GM18508 (cell line): ENCODE measurements around the gene PHC2.

ENCODE experiments used
- ATAC-seq: cut with Tn5 transposase; IDR thresholded peaks from one replicate; pipeline ENCODE4 v1.9.1; 2021; ENCODE audit warnings: moderate number of reproducible peaks; ENCODE audit not compliant: insufficient read depth, unreplicated experiment

Gene PHC2

GRCh38 chr1:33374336-33375105 lies 56.4 kb downstream of the PHC2 start:
- no peak for ATAC-seq

GRCh38 chr1:33373606-33374005 lies 57.3 kb downstream of the PHC2 start:
- ATAC-seq, result no peak

DNA sequence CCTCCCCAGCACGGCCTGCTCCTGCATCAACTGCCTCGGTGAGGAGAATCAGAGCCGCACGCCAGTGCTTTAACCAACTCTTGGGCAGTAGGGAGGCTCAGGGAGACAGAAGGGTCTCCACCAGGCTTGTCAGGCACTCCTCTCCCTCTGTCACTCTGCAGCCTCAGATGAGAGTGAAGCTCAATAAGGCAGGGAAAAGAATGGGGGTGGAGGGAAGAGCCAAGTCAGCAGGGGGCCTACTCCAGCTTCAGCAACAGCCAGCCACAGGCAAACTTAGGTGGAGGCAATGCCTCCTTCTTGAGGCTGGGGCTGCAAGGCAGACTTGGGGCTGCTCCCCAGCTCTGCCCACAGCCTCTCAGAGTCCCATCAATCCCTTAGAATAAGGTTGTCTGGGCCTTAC lies 58.2 kb downstream of the PHC2 start:
- no peak for ATAC-seq

DNA sequence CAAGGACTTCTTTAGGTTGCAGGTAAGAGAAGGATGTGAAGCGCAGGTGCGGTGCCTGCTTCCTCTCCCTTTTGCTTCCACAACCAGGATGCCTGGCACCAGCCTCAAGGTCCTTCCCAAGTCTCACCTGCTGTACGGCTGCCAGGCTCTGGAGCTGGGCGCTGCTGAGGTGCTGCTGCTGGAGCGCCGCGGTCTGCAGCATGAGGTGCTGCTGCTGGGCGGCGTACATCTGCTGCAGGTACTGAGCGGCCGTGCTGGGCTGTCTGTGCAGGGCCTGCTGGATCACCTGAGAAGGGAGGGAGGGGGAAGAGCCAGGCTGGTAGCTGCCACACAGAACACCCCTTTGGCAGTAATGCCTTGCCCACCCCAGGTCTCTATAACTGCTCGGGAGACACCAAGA lies 58.7 kb downstream of the PHC2 start:
- ATAC-seq, result no peak

GRCh38 chr1:33371334-33371733 lies 59.6 kb downstream of the PHC2 start:
- ATAC-seq, result no peak

GRCh38 chr1:33370827-33371226 lies 60.1 kb downstream of the PHC2 start:
- no peak for ATAC-seq

GRCh38 chr1:33370301-33370700 lies 60.6 kb downstream of the PHC2 start:
- ATAC-seq, result no peak

GRCh38 chr1:33369764-33370163 lies 61.1 kb downstream of the PHC2 start:
- ATAC-seq, result no peak

GRCh38 chr1:33369081-33369480 lies 61.8 kb downstream of the PHC2 start:
- ATAC-seq, result no peak

DNA sequence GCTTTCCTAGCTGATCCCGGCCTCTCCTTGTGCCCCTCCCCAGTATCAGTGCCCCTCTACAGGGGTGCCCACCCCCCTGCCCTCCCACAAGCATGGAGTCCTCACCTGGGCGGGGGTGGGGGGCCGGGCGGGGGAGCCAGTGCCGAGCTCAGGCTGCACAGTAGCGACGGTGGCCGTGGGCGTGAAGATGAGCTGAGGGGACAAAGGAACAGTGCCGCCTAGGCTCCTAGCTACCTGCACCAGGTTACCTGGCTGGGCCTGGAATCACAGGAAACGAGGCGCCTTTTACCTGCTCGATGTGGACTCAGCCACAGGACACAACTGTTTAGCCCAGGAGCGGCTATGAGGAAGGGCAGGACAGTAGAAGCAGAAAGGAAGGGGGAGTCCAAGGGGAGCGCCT lies 62.5 kb downstream of the PHC2 start:
- no peak for ATAC-seq

- ATAC-seq, result no peak
Measured at GRCh38 chr1:33367485-33368405, 63.1 kb downstream of the PHC2 start.

GRCh38 chr1:33366762-33367484 lies 64.0 kb downstream of the PHC2 start:
- no peak for ATAC-seq

GRCh38 chr1:33365560-33365997 lies 65.3 kb downstream of the PHC2 start:
- ATAC-seq, result no peak

DNA sequence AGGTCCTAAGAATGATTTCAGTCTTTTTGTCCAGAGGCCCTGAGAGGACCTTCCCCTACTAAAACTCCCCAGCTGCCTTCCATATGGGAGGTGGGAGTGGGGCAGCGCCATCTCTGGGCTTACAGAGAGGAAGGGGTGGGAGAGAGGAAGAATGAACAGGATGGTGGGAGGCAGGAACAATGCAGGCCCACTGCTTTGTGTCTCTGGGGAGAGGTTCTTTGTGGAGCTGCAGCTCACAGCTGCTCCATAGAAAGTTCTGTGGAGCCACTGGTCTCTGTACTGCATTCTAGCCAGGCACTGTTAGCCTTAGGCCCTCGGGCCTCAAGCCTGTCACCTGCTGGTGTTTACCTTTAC lies 66.4 kb downstream of the PHC2 start:
- ATAC-seq, result no peak

DNA sequence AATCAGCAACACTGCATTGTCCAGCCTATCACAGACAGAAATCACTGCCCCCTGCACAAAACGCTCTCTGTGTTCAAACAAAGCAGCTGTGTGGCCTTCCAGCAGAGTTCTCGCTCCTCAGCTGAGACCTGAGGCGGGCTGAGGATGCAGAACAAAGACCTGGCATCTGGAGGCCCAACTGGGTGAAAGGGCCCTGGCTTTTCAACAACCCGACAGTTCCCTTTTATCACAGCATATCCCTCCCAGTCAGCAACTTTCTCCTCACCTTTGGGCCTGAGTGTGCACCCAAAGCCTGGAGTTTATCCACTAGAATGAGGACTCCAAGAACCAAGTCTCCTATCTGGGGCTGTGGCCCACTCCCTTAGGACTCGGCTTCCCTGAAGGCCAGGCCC lies 67.4 kb downstream of the PHC2 start:
- ATAC-seq, result no peak

DNA sequence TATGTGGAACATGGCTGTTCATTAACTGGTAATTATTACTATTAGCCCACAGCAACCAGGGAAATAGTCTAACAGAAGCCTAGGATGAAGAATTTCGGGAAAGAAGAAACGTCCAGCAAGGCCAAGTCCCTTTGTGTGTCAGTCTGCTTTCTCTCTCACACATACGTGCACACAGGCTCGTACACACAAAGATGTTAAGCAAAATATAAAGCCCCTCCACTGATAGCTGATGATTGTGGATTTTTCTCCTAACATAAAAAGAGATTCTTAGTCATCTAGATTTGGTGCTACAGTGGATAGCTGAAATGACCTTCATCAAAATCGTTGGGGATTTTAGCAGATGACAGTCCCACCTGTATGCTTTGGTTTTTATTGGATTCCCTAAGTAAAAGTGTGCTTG lies 67.9 kb downstream of the PHC2 start:
- no peak for ATAC-seq

GRCh38 chr1:33361532-33362235 lies 69.2 kb downstream of the PHC2 start:
- no peak for ATAC-seq

DNA sequence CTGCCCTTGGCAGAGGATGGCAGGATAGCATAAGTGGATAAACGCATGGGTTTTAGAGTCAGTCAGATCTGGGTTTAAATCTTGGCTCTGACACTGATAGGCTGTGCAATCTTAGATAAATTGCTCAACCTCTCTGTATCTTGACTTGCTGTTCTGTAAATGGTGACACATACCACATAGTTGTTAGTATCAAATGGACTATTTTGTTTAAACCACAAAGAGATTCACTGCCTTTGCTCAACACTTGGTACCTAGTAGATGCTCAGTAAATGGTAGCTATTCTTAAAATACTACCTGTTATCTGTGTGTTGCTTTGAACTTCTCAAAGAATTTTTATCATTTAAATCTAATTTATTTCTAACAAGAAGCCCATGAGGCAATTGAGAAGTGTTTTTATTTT lies 70.5 kb downstream of the PHC2 start:
- ATAC-seq, result no peak

DNA sequence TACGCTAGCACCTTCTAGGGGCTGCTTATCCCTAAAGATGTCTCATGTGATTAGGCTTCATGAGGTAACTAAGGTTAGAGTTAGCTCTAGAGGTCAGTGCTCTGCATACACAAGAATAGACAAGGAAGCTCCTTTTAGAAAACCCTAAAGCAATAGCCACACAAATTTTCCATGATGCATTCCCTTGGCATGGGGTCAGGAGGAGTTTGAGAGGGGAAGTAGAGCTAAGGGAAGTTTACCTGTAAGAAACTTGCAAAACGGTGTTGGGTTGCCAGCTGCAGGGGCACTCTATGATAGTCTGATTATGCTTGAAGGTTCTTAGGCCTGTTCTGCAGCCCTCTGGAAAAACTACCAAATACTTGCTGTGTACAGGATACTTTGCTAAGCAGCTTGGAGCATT lies 71.0 kb downstream of the PHC2 start:
- no peak for ATAC-seq

GRCh38 chr1:33358795-33359503 lies 71.9 kb downstream of the PHC2 start:
- ATAC-seq, result no peak
